Thoracic aorta (tissue), 2 donors: ENCODE results near the gene CYP4X1. TPM values are rescaled to one million over a fixed set of nuclear protein-coding genes. Genes with fewer than 3 reads are reported as not detected.
"Not testable (repeated sequence)": the region's sequence is repeated elsewhere in the genome, so short reads cannot be mapped to it uniquely, and the experiment has no call there.

Experiments used
- ATAC-seq: fragments of 150-250 bp; one replicate; pipeline ENCODE4 v1.8.0; 2017; ENCODE audit warnings: low read depth; ENCODE audit not compliant: insufficient number of reproducible peaks, low FRiP score
- DNase-seq: peaks from one replicate; pipeline ENCODE4 v3.0.0-alpha.2; 2020; ENCODE audit warnings: low spot score
- H3K27ac ChIP-seq, 2 donors: fragments of 200-600 bp; sonication (generic); 1 replicate in 1 of 2; 2 replicates in 1 of 2; pipeline ENCODE4 v1.5.1; 2016; ENCODE audit warnings: mild to moderate bottlenecking in 2 of 2, moderate library complexity in 2 of 2
- H3K27me3 ChIP-seq: fragments of 200-600 bp; sonication (generic); replicated peaks from 2 replicates; pipeline ENCODE4 v1.6.0; 2016; ENCODE audit warnings: mild to moderate bottlenecking; ENCODE audit not compliant: insufficient read depth
- H3K36me3 ChIP-seq: fragments of 200-600 bp; sonication (generic); one replicate; pipeline ENCODE4 v1.5.1; 2016
- H3K4me1 ChIP-seq, 2 donors: fragments of 200-600 bp; sonication (generic); 1 replicate in 1 of 2; 2 replicates in 1 of 2; pipeline versions ENCODE4 v1.5.1 to v1.6.0; 2016; ENCODE audit warnings: low read depth in 2 of 2, mild to moderate bottlenecking in 1 of 2; ENCODE audit not compliant: control insufficient read depth in 1 of 2
- H3K4me3 ChIP-seq: fragments of 200-600 bp; sonication (generic); 2 replicates; pipeline ENCODE4 v1.5.1; 2016; ENCODE audit warnings: mild to moderate bottlenecking
- H3K9me3 ChIP-seq: fragments of 200-600 bp; sonication (generic); 2 replicates; pipeline ENCODE4 v1.5.1; 2016
- total RNA-seq, 2 donors: library from RNA; depleted of rRNA; stranded (reverse); fragments of >200 nt; gene quantifications; one replicate each; pipeline versions ENCODE4 v1.1.0 to v1.2.3, GENCODE V29; 2016
- TF ChIP-seq, protein P1 (sequence below): fragments of 200-600 bp; sonication (generic); IDR thresholded peaks from one replicate; pipeline ENCODE4 v1.5.1; 2019; ENCODE audit warnings: antibody characterized with exemption

CYP4X1 gene
- total RNA-seq, 2 donors from 2014 or later: 29.6 to 47.9 TPM

DNA sequence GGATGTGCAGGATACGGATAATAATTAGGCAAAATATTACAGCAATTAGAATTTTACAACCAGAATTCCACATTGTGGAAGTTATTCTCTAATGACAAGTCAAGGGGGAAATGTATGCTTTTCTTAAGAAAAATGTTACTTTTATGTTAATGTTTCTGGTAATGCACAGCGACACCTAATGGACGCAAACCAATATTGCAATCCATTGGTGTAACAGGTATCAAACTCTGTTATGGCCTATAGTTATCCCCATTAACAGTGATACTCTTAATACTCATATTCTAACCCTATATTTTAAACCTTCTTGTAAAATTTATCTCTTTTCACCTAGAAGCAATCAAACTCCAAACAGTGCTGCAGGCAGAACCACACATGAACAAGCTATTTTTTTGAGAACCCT is 65.9 kb downstream of the CYP4X1 start:
- H3K27me3 ChIP-seq, H3K9me3 ChIP-seq, ATAC-seq, H3K27ac ChIP-seq, DNase-seq, H3K4me3 ChIP-seq, H3K36me3 ChIP-seq, H3K4me1 ChIP-seq: not testable (repeated sequence)
- TF ChIP-seq, protein P1, sequence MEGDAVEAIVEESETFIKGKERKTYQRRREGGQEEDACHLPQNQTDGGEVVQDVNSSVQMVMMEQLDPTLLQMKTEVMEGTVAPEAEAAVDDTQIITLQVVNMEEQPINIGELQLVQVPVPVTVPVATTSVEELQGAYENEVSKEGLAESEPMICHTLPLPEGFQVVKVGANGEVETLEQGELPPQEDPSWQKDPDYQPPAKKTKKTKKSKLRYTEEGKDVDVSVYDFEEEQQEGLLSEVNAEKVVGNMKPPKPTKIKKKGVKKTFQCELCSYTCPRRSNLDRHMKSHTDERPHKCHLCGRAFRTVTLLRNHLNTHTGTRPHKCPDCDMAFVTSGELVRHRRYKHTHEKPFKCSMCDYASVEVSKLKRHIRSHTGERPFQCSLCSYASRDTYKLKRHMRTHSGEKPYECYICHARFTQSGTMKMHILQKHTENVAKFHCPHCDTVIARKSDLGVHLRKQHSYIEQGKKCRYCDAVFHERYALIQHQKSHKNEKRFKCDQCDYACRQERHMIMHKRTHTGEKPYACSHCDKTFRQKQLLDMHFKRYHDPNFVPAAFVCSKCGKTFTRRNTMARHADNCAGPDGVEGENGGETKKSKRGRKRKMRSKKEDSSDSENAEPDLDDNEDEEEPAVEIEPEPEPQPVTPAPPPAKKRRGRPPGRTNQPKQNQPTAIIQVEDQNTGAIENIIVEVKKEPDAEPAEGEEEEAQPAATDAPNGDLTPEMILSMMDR: peak; percentile 62

DNA sequence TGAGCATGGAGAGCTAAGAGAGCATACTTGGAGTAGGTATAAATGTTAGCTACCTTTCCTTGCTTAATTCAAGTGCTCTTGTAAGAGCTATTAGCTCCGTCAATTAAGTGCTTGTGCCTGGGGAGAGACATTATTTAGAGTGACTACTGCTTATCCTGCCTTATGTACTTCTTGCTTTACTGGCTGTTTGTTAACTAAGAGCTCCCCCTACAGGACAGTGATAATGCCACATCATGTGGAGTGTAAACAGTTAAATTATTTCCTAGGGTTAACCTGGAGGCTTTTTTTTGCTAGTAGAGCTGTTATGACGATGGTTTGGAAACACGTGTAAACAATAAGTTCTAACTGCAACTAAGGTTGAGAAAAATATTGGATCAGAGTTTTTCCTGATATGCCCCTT is 68.0 kb downstream of the CYP4X1 start:
- H3K4me3 ChIP-seq, H3K27me3 ChIP-seq, H3K36me3 ChIP-seq, H3K4me1 ChIP-seq, DNase-seq, H3K27ac ChIP-seq, H3K9me3 ChIP-seq, ATAC-seq: not testable (repeated sequence)
- TF ChIP-seq, protein P1: peak; percentile 21

Other genes with a start within 250 kb of the CYP4X1 start
- gene CYP4B1, start 224.6 kb upstream of the CYP4X1 start, total RNA-seq: 100 to 1,000 TPM in 1 of 2 donors, 10 to 100 TPM in 1; 57.9 to 117 TPM
- not detected for gene CYP4A11, start 82.2 kb upstream of the CYP4X1 start, total RNA-seq
- gene CYP4Z1, start 43.6 kb downstream of the CYP4X1 start, total RNA-seq: 1 to 10 TPM; 1.1 to 3.9 TPM
- gene CYP4A22, start 113.8 kb downstream of the CYP4X1 start, total RNA-seq: not detected
- gene PDZK1IP1, start 166.4 kb downstream of the CYP4X1 start, total RNA-seq: not detected
- 1 to 10 TPM; 2.4 to 3.0 TPM for gene TAL1, start 208.6 kb downstream of the CYP4X1 start, total RNA-seq